Right lobe of liver (tissue), 4 donors: Measurements from ENCODE around the gene FRMD4A.

ENCODE experiments used
- CTCF ChIP-seq, 4 donors: fragments of 200-600 bp in 3 of 4; fragments of 450-650 bp in 1 of 4; IDR thresholded peaks; one replicate each; pipeline versions ENCODE4 v1.5.1 to v1.8.0; 2016 to 2022; ENCODE audit warnings: antibody characterized with exemption in 4 of 4, mild to moderate bottlenecking in 2 of 4
- POLR2A ChIP-seq: fragments of 450-650 bp; IDR thresholded peaks from one replicate; pipeline ENCODE4 v1.6.1; 2017; ENCODE audit warnings: antibody characterized with exemption, mild to moderate bottlenecking
- donor health status: DM: no; HTN: no; CAD: no.
- donor health status: DM: no; HTN: no; CAD: no.
- donor health status: DM: no; HTN: yes; CAD: no.

- TF ChIP-seq CTCF (IDR thresholded peaks at IDR 0.05) (no peak), POLR2A (no peak)
These were observed 599.8 kb downstream of the FRMD4A start for GRCh38 chr10:13730956-13731355.
